Activated T-cell treated with anti-CD3 and anti-CD28 coated beads for 24 hours (primary cell): ENCODE data around the gene COX7A2.

Source experiments
- DNase-seq: peaks from one replicate; pipeline ENCODE4 v3.0.0-alpha.2; 2020; ENCODE audit warnings: low read depth

COX7A2 gene, protein sequence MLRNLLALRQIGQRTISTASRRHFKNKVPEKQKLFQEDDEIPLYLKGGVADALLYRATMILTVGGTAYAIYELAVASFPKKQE

DNA sequence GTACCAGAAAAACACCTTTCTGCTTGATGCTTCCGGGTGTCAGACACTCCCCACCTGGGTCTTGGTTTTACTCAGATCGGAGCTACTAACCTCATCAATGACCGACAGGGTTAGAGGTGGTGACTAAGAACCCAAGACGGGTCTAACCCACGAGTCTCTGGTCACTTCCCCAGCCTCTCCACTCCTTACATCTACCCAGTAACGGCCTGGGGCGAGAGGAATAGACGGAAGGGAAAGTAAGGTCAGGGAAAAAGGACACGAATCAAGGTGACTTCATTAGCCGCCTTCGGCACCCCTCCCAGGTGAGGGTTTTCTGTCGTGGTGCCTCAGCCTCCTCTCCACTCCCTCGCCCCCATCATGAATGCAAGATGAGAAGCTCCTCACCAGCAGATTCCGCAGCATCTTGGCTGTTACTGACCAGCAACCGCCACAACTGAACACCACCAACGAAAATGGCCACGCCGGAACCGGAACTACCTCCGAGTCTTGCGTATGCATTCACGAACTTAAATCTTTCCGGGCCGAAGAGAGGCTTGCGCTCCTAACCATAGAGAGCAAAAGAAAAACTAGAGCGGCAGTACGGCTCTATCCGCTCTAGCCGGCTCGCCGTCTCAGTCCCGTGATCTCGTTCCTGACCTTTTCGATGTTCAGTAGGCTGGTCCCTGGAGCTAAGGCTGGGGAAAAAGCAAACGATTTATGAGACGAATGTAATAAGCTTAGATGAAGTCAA is at the start of gene COX7A2:
Gene COX7A2, minus strand, starts transcription at position 469 of the 730 bp plus-strand sequence. Its CDS starts 67 bp downstream, at position 402.
- peak; percentile 82 for DNase-seq

GRCh38 chr6:75292555-75292954 is 49.0 kb upstream of the COX7A2 start:
- no peak for DNase-seq

DNA sequence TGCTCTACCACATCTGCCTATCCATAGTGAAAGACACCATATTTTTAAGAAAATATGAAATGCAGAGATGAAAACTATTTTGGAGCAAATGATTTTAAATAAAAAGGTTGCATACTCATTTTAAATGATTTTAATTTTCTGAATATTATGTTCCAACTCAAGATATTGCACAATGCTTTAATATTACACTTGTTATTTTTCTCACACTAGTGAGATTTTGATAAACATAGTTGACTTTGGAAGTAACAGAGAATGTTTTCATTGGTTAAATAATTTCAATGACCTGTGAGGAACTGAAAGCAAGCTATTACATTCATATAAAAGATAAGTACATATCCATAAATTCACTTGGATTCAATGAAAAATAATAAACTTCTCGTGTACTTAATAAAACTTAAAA is 48.1 kb upstream of the COX7A2 start:
- DNase-seq, result no peak

DNA sequence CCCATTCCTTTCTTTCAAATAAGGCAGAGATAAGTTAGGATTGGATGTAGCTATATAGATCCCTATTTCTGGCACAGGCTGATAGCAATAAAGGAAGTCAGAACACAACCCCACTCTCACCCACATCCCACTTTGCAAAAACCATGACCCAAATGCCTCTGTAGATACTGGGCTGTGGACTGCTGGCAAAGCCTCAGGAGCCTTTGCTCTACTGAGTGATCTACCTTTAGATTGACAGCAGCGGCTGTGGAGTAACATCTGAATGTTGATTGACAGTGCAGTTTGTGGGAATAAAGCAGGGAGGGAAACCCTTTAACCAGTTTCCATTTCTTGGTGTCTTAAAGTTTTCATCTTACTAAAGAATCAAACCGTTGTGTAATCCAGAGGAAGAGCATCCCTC is 47.7 kb upstream of the COX7A2 start:
- no peak for DNase-seq

DNA sequence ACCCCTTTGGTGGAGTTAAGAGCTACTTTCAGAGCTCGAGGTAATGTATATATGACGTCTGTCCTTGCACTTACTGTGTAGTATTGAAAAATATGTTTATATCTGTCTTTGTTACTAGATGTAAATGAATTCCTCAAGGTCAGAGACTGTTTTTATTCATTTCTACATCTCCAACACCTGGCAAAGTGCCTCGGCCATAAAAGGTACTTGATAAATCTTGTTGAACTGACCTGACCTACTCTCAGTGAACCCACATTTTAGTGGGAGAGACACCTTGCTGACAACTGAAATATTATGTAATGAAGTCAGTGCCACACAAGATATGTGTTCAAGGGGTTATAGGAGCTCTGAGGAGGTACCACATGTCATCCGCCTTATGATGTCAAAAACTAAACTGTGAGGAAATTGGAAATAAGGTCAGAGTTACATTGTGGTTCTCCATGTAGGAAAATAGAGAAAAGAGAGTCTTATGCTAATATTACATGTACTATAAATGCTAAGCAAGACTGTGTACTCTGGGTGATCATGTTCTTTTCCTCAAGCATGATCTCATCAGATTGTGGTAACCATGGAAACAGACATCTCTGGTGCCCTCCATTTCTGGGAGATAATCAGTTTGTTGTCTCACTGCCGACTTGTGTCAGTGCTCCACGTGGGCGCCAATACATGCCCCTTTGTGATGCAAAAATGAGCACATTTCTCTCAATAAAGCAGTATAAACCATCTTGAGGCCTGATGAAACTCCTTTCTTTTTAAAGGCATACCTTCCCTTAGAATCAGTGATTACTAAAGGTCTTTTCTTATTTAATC is 46.7 kb upstream of the COX7A2 start:
- DNase-seq, result no peak

GRCh38 chr6:75288023-75288422 is 44.4 kb upstream of the COX7A2 start:
- DNase-seq, result no peak

DNA sequence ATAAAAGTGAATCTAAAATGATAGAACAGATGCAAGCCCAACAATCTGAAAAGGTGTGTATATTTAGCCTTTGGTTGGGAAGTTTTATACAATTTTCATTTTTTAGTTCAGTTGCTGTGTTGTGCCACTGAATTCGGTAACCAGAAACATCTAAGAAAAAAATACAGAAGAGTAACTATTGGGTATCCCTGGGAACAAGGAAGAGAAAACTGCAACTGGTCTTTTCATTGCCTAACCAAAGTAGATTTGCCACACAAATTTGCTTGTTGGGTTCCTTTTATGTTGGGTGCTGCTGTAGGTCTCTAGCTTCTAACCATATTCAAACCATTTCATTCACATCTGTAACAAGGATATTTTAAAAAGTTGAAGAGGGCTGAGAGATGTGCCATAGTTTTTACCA is 43.8 kb upstream of the COX7A2 start:
- DNase-seq, result no peak

DNA sequence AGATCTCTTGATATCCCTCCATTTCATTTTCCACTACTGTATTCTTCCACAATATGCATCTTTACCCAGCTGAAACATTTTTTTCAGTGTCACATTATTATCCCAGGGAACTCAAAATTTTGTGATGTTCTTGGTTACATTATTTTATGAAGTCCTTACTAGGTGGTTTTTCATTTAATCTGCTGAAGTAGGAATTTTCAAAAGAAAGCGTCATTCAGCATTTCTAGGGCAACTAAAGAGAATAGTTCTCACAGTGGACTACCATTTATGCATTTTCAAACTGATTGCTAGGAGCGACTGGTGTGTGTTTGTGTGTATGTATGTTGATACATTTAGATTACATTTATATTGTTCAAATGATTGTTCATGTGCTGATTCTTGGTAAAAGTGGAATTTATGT is 43.4 kb upstream of the COX7A2 start:
- no peak for DNase-seq

DNA sequence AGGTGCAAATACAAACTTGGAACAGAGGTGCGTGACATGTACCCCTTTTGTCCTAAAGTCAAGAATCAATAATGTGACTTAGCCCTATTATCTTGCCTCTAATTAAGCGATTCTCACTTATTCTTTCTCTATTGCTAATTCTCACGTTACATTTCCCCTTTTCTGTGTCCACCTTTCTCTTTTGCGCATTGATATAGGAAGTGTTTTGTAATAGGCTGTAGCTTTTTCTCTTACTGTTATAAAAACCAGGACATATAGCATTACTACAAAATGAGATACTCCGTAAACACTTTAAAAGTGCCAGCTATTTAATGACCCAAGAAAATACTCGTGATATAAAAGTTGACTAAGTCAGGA is 41.7 kb upstream of the COX7A2 start:
- DNase-seq, result no peak

- peak; percentile 96 for DNase-seq
Measured at GRCh38 chr6:75284632-75285282, 41.2 kb upstream of the COX7A2 start, which contains the start of gene TMEM30A. TSS of gene TMEM30A (minus strand) at chr6:75284792. CDS start at chr6:75284638, 154 bp downstream.

- no peak for DNase-seq
Measured at GRCh38 chr6:75283907-75284631, 40.5 kb upstream of the COX7A2 start.

DNA sequence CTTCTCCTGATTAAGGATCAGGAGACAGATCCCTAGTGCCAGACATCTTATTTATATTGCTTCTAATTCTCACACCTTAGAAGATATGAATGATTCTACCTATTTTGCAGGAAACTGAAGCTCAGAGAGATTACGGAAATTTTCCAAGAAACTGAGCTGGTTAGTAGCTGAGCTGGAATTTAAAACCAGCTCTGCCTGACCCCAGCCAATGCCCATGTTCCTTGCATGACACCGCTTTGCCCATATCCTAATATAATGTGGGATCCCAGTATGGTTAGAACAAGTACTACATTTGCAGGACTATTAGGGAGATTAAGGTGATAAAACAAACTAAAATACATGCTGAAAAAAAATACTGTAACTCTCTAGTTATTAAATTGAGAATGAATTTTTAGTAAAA is 39.1 kb upstream of the COX7A2 start:
- no peak for DNase-seq

DNA sequence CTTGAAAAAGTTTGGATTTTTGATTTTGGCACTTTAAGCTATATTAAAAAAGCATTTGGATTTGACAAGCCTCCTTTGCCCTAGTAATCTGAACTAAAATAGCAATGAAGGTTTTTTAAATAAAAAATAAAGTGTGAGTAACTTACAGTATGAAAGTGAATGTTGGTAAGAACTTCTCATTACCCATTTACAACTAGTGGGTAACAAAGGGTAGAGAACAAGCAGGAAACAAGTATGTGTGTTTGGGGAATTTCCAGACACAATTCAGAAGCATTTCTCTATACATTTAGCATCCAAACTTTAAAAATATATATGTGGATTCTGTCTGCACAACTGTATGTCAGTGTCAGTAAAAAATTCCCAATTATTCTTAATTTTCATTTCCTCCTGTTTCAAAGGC is 38.1 kb upstream of the COX7A2 start:
- no peak for DNase-seq

GRCh38 chr6:75280131-75280855 is 36.7 kb upstream of the COX7A2 start:
- no peak for DNase-seq

DNA sequence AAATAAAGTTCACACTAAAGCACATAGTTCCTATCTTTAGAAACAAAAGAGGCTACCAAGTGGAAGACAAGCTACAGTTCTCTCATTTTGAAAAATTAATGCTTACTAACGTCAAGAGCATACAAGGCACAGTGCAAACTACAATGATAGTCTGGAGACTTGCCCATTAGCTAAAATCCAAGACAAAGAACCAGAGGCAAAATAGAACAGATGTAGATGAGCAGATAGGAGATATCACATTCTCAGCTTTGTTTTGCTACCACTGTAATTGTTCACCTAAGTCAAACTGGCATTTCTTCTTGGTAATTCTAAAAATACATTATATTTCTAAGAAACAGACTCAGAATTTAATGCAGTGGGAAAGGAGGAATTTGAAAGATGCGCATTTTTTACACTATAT is 35.8 kb upstream of the COX7A2 start:
- no peak for DNase-seq

- no peak for DNase-seq
Measured at GRCh38 chr6:75278474-75279077, 35.0 kb upstream of the COX7A2 start.

DNA sequence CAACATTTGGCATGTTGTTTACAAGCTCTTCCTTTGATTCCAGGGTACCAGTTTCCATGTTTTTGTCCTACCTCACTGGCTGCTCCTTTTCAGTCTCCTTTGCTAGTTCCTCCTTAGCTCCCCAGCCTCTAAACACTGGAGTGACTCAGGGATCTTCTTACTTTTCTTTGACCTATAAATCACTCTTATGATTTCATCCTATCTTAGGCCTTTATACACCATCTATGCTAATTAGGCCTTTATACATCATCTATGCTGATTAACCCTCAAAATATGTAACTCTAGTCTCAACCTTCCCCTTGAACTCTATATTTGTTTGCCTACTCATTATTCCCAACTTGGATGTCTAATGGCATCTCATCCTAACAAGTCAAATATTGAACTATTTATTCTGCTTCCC is 31.5 kb upstream of the COX7A2 start:
- no peak for DNase-seq

DNA sequence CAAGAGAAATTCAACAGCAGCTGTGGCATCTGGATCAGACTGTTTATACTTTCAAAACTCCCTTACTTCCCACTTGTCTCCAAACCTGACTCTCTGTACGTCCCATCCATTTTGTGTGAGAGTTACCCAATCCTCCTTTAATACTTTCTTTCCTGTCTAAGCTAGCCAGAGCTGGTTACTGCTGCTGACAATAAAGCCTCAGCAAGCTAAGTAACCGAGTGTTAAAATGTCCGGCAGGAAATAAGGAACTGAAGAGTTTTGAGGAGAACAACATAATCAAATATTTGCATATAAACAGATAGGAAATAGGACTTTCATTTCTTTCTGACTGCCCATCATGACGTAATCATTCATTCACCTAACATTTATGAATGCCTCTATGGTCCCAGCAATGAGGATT is 29.4 kb upstream of the COX7A2 start:
- DNase-seq, result no peak

GRCh38 chr6:75272145-75272840 is 28.7 kb upstream of the COX7A2 start:
- DNase-seq, result no peak

- DNase-seq, result no peak
Measured at GRCh38 chr6:75268988-75269354, 25.4 kb upstream of the COX7A2 start.
